ELR (cell line): Measurements from ENCODE around the gene YPEL2.

Source experiments
- DNase-seq: peaks from one replicate; pipeline ENCODE4 v3.0.0-alpha.2; 2015; ENCODE audit warnings: low read depth

The YPEL2 gene

DNA sequence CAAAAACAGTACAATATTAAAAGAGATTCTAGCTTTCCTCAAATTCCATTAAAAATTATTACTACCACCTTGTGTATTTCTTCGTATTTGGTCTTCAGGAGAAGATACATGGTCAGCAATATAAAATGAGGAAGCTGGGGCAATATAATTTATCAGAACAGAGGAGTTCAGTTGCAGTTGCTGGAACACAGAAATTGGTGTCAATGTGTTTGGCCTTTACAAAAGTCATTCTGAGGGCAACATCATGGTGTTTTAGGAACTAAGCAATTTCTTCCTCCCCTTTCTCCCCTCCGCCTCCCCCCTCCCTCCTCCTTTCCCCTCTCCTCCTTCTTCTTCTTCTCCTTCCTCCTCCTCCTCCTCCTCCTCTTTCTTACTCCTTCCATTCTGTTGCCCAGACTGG lies 102.1 kb downstream of the YPEL2 start:
- DNase-seq, result no peak

DNA sequence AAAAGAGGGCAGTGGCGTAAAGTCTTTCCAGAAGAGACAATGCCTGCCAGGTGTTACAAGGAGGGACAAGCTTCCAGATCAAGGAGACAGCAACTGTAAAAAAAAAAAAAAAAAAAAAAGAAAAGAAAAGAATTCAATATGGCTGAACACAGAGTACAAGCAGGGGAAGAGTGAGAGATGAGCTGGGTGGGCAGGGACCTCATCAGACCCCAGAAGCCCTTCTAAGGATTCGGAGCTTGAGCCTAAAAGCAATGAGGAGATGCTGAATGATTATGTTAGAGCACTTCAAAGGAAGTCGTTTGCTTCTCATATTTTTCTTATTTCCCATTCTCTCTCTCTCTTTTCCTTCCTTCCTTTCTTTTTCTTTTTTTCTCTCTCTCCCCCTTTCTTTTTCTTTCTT lies 103.0 kb downstream of the YPEL2 start:
- DNase-seq, result no peak

DNA sequence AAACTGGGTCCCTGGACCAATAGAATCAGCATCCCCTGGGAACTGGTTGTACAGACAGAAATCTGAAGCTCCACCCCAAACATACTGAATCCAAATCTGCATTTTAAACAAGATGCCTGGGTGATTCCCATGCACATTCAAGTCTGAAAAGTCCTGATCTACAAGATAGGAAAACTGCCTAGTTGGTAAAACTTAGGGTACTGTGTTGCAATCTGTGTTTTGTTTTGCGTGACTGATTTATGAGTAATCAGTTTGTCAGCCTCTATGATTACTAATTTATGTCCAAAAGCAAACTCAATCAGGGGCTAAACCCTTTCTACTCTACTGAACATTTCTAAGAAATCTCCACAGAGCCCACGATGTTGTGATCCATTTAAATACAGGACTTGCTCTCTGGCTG lies 103.8 kb downstream of the YPEL2 start:
- peak; percentile 91 for DNase-seq

DNA sequence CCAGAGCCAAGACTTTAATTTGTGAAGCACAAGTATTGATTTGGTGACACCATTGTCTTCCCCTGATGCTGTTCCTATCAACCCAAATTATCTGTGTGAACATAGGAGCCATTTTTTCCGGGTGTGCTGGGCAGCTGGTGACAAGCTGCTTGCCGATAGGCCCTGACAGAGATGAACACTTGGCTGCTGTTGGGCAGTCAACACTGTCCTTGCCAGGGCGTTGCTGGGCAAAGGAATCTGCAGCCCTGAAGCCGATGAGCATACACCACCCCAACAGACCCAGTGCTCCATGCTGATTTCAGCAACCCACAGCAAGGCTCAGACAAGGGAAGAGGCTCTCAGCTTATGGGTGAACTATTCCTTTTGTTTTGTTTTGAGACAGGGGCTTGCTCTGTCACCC lies 105.4 kb downstream of the YPEL2 start:
- no peak for DNase-seq

DNA sequence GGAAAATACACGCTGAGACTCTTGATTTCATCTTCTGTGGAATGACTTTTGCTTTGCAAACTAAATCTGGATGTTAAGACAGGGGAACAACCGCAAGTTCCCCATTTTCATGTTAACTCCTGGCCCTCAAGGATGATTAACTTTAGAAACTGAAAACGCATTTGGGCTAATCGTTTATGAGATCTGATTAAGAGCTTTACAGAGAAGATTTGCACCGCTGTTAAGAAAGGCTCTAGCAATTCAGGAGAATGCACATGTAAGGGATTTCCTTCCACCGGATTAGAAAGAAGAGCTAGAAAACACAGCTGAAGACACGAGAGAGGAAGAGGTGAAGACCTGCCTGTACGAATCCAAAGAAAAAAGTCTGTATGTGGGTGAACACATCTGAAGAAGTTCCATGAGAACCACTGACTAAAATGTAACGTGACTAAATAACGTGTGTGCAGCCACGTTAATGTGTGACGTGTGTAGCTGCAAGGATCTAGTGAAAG lies 106.4 kb downstream of the YPEL2 start:
- DNase-seq, result no peak

DNA sequence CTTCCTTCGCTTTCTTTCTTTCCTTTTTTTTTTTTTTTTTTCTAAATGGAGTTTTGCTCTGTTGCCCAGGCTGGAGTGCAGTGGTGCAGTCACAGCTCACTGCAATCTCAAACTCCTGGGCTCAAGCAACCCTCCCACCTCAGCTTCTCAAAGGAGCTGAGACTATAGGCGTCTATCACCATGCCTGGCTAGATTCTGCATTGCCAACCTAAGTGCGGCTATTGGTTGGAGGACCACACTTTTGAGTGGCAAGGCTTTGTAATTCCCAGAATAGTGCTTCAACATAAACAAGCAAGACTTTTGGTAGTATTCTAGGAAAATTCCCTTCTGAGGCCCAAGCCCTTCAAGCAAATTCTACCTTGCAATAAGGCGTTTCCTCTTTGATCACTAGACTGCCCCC lies 107.8 kb downstream of the YPEL2 start:
- DNase-seq, result no peak

DNA sequence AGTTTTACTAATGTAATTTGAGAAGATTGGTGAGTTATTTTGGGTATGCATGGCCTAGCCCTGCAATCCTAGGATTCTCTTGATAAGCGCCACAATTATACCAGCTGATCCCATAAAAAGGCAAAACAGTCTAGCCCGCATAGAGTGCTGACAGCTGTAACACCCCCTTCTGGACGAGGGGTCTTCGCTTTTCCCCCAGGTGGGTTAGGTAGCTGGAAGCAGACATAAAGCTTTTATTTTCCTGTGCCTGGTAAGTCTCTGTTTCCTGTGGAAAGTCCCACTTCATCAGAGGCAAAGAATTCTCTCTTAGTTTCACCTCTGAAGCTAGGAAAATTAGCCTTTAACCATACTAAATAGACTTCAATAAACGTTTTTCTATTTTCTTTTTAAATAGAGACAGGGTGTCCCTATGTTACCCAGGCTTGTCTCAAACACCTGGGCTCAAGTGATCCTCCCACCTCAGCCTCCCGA lies 108.3 kb downstream of the YPEL2 start:
- no peak for DNase-seq

DNA sequence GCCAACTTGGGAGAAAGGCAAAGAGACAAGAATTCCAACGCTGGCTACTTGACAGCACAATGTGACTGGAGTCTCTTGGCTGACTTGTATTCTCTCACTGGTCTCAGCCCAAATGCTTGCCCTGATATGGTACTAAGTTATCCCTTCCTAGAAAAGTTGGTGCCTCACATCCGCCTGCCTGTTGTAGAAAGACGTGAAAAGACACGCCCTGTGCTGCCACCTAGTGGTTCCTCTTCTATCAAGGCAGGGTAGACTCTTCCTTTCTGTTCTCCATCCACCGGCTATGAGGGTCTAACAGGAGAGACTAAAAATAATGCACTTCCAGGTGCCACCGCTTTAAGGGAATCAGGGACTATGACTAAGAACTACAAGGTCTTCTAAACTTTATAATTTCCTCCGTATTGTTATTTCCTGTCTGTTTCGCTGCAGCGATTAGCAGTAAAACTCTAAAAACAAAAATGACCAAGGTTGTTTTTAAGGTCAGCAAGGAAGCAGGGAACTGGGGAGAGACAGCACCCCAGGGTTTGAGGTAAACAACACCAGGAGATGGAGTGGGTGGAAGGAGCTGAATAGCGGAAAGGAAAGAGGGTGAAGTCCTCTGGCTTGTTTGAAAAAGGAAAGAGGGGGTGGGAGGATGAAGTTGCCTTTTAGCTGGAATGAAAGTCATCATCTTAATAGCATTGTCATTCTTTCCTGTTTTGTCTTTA lies 109.5 kb downstream of the YPEL2 start:
- peak; percentile 93 for DNase-seq

DNA sequence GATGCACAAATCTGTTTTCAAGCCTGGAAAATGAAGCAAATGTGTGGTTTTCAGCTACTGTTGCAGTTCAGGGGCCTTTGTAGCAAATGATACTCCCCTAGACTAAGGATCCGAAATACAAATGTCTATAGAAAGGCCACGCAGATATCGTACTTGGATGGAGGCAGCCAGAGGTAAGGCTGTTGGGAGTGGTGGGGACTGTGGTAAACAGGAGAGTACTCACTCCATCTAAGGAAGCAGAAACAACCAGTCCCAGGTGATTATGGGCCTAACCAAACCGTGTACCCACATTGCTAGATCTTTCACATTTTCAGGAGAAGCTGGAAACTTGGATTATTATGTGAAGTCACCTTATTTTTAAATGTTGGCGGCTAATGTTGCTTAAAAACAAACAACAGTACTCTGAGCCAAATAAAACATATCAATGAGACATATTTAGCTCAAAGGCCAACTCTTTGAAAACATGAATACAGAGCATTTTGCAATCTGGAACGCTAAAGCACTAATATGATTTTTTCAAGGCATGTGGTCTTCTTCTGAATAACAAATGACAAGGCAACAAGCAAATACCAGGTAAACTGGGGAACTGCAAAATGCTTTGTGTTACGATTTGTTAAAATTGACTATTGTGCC lies 110.1 kb downstream of the YPEL2 start:
- DNase-seq, result no peak

DNA sequence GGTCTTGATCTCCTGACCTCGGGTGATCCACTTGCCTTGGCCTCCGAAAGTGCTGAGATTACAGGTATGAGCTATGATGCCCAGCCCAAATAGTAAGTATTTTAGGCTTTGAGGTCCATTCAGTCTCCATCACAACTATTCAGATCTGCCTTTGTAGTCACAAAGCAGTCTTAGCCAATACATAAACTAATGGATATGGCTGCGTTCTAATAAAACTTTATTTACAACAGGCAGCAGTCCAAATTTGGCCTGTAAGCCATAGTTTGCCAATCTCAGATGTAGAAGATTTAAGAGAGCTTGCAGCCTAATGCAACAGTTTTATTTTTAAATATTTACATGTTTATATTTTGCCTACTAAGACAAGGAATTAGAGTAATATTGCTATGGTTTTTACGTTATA lies 111.7 kb downstream of the YPEL2 start:
- DNase-seq, result no peak
